ENCODE data around the gene ADAMTS3. TPM values are rescaled to one million over a fixed set of nuclear protein-coding genes. Genes with fewer than 3 reads are reported as not detected.
A peak's percentile ranks its signal among the peaks of the same experiment; 100 is the strongest.

The ADAMTS3 gene
- polyA plus RNA-seq, 2 of the 4 experiments (the other 2 are of a cell fraction): 0.03 TPM; not detected in 1

GRCh38 chr4:72286910-72287309 is 282.1 kb downstream of the ADAMTS3 start (continued):
- TF ChIP-seq, protein P1, sequence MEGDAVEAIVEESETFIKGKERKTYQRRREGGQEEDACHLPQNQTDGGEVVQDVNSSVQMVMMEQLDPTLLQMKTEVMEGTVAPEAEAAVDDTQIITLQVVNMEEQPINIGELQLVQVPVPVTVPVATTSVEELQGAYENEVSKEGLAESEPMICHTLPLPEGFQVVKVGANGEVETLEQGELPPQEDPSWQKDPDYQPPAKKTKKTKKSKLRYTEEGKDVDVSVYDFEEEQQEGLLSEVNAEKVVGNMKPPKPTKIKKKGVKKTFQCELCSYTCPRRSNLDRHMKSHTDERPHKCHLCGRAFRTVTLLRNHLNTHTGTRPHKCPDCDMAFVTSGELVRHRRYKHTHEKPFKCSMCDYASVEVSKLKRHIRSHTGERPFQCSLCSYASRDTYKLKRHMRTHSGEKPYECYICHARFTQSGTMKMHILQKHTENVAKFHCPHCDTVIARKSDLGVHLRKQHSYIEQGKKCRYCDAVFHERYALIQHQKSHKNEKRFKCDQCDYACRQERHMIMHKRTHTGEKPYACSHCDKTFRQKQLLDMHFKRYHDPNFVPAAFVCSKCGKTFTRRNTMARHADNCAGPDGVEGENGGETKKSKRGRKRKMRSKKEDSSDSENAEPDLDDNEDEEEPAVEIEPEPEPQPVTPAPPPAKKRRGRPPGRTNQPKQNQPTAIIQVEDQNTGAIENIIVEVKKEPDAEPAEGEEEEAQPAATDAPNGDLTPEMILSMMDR (IDR thresholded peaks at IDR 0.05): no peak

DNA sequence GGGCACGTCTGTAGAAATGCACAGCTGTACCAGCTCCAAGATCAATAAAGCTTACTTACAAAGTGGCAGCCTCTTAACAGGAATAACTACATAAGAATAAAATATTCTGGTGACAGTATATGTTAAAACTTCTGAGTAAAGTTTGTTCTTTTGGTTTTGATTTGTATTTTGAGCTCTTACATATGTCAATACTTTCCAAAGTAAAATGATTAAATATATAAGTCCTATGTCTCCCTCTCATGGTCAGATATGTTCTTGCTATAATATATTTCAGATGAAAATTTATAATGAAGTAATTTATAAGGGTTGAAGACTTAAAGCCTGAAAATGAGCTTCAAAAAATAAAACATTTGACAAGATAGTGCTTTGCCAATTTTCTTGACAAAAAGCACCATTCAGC is 282.8 kb downstream of the ADAMTS3 start:
- DNase-seq (ENCODE audit: low read depth in 1 of 2, low spot score in 1 of 2): peak in 1 of 2 experiments; percentile 2
- 62% methylated on average over 1 of the region's 1 CpG for WGBS (ENCODE audit: missing lambda C conversion rate)

GRCh38 chr4:72283357-72283756 is 285.7 kb downstream of the ADAMTS3 start:
- no peak overlapping the region for H3K27ac ChIP-seq
- 44% methylated on average over 2 of the region's 3 CpGs for WGBS (ENCODE audit: missing lambda C conversion rate)
- H3K4me3 ChIP-seq: no peak overlapping the region
- ATAC-seq (peak in 1 of 2 experiments; percentile 58; a peak in 3 of 6 replicates), FAIRE-seq (no peak), DNase-seq (ENCODE audit: low read depth in 1 of 2, low spot score in 1 of 2) (no peak)
- no peaks in the 10 kb centered on the region for H3K9me3 ChIP-seq
- TF ChIP-seq NR3C1 (IDR thresholded peaks at IDR 0.05): no peak
- no peak for TF ChIP-seq CHD4 (IDR thresholded peaks at IDR 0.05; ENCODE audit: borderline replicate concordance)
- TF ChIP-seq EP300 (IDR thresholded peaks at IDR 0.05): no peak
- no peak for TF ChIP-seq SMC3 (IDR thresholded peaks at IDR 0.05)
- no peak for TF ChIP-seq FOSB (CRISPR knock-in tag; IDR thresholded peaks at IDR 0.05)
- ChIA-PET POLR2A (no interaction called here), CTCF (no interaction called here)
- H3K4me1 ChIP-seq: no peaks in the 10 kb centered on the region
- H3K4me2 ChIP-seq: no peak overlapping the region

More for the DNA sequence above, 282.8 kb downstream of the ADAMTS3 start:
- no peak overlapping the region for H3K27ac ChIP-seq
- ChIA-PET POLR2A (no interaction called here), CTCF (no interaction called here)
- TF ChIP-seq CBX2 (IDR thresholded peaks at IDR 0.05; ENCODE audit: borderline replicate concordance, low read depth) (no peak), RAD21 (conservative IDR thresholded peaks at IDR 0.05 in 1 of 2, IDR thresholded peaks at IDR 0.05 in 1 of 2) (0 out of 5 replicates have a peak, but pooled peaks have one; percentile 13)
- H3K4me3 ChIP-seq: no peak overlapping the region
- H3K4me2 ChIP-seq: no peak overlapping the region
- FAIRE-seq (no peak), ATAC-seq (no peak)
- no peaks in the 10 kb centered on the region for H3K9me3 ChIP-seq
- H3K4me1 ChIP-seq: no peaks in the 10 kb centered on the region

DNA sequence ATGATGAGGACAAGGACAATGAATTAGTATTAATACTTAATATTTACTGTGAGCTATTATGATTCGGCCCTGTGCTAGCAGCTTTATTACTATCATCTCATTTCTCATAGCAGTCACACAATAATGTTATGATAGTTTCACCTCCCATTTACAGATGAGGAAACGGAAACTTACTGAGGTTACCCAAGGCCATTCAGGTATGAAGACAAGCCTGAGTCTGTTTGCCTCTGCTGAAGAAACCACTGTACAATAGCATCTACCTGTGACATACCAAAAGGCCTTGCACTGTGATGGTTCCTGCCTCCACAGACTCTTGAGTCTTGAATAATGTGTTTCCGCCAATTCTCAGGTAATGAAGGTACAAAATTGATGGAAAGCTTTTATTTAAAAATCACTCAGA is 288.8 kb downstream of the ADAMTS3 start:
- DNase-seq (ENCODE audit: low read depth in 1 of 2, low spot score in 1 of 2): no peak
- no peaks in the 10 kb centered on the region for H3K9me3 ChIP-seq
- H3K4me1 ChIP-seq: no peaks in the 10 kb centered on the region
- no peak for FAIRE-seq
- ChIA-PET CTCF (interaction anchor here (1.5 kb wide), 1 partner anchor 23 kb away, joined by 3 read pairs; no protein-coding TSS in a partner anchor), POLR2A (no interaction called here)
- 64% methylated on average over 3 of the region's 3 CpGs for WGBS (ENCODE audit: missing lambda C conversion rate)
- no peak for ATAC-seq
- no peak overlapping the region for H3K4me3 ChIP-seq
- TF ChIP-seq ZFP36 (IDR thresholded peaks at IDR 0.05; ENCODE audit: borderline replicate concordance, partially characterized antibody) (no peak), FOSB (CRISPR knock-in tag; IDR thresholded peaks at IDR 0.05) (no peak), HOXA7 (CRISPR knock-in tag; IDR thresholded peaks at IDR 0.05) (no peak), RARB (CRISPR knock-in tag; IDR thresholded peaks at IDR 0.05) (no peak), TP53 (CRISPR knock-in tag; IDR thresholded peaks at IDR 0.05) (no peak), BHLHE40 (IDR thresholded peaks at IDR 0.05; ENCODE audit: low read depth, low read length) (no peak), HES2 (IDR thresholded peaks at IDR 0.05) (no peak)
- TF ChIP-seq, protein P2, sequence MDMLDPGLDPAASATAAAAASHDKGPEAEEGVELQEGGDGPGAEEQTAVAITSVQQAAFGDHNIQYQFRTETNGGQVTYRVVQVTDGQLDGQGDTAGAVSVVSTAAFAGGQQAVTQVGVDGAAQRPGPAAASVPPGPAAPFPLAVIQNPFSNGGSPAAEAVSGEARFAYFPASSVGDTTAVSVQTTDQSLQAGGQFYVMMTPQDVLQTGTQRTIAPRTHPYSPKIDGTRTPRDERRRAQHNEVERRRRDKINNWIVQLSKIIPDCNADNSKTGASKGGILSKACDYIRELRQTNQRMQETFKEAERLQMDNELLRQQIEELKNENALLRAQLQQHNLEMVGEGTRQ (IDR thresholded peaks at IDR 0.05): no peak
- H3K27ac ChIP-seq: no peak overlapping the region
- no peak overlapping the region for H3K4me2 ChIP-seq

GRCh38 chr4:72275381-72275780 is 293.6 kb downstream of the ADAMTS3 start:
- 95% methylated on average over 1 of the region's 1 CpG for WGBS (ENCODE audit: missing lambda C conversion rate)
- POLR2A ChIA-PET: no interaction called here
- Histone ChIP-seq H3K9me3 (no peaks in the 10 kb centered on the region), H3K27ac (no peak overlapping the region), H3K4me3 (no peak overlapping the region), H3K4me1 (no peaks in the 10 kb centered on the region), H3K4me2 (no peak overlapping the region)
- FAIRE-seq (no peak), ATAC-seq (no peak), DNase-seq (ENCODE audit: low read depth in 1 of 2, low spot score in 1 of 2) (no peak)
- CTCF ChIA-PET: no interaction called here
- TF ChIP-seq RAD21 (conservative IDR thresholded peaks at IDR 0.05 in 1 of 2, IDR thresholded peaks at IDR 0.05 in 1 of 2): no peak
- no peak for TF ChIP-seq HOXB13 (CRISPR knock-in tag; IDR thresholded peaks at IDR 0.05; ENCODE audit: low read depth)
- TF ChIP-seq, protein P2 (IDR thresholded peaks at IDR 0.05): no peak
- no peak for TF ChIP-seq NR3C1 (IDR thresholded peaks at IDR 0.05)
- TF ChIP-seq POLR2AphosphoS2 (conservative IDR thresholded peaks at IDR 0.05; ENCODE audit: low read length): no peak
- no peak for TF ChIP-seq EP300 (IDR thresholded peaks at IDR 0.05)
- TF ChIP-seq GATA3 (IDR thresholded peaks at IDR 0.05; ENCODE audit: borderline replicate concordance): no peak
- no peak for TF ChIP-seq BCL3 (IDR thresholded peaks at IDR 0.05)
- no peak for TF ChIP-seq RNF2 (IDR thresholded peaks at IDR 0.05; ENCODE audit: borderline replicate concordance, low read depth)
- TF ChIP-seq JUN (IDR thresholded peaks at IDR 0.05): no peak
- no peak for TF ChIP-seq ZFP36 (IDR thresholded peaks at IDR 0.05; ENCODE audit: borderline replicate concordance, partially characterized antibody)
- no peak for TF ChIP-seq CHD4 (IDR thresholded peaks at IDR 0.05; ENCODE audit: borderline replicate concordance)
- TF ChIP-seq ZC3H11A (IDR thresholded peaks at IDR 0.05): no peak
- TF ChIP-seq FOSL2 (IDR thresholded peaks at IDR 0.05): no peak
- no peak for TF ChIP-seq FOSL2 (CRISPR knock-in tag; IDR thresholded peaks at IDR 0.05)
- TF ChIP-seq HEYL (CRISPR knock-in tag; IDR thresholded peaks at IDR 0.05): no peak
